Kidney epithelial cell (primary cell): Measurements from ENCODE around the gene KCNQ1. TPM values are rescaled to one million over a fixed set of nuclear protein-coding genes. Genes with fewer than 3 reads are reported as not detected.

Source experiments
- DNase-seq: peaks from one replicate; pipeline ENCODE4 v3.0.0-alpha.2; 2010; ENCODE audit warnings: low read depth
- H3K27me3 ChIP-seq: 2 replicates; pipeline ENCODE4 v1.6.0; 2011; ENCODE audit warnings: low read length; ENCODE audit not compliant: control insufficient read depth, insufficient read depth
- H3K36me3 ChIP-seq: 2 replicates; pipeline ENCODE4 v1.5.1; 2011; ENCODE audit warnings: low read length; ENCODE audit not compliant: control insufficient read depth, insufficient read depth
- H3K4me3 ChIP-seq: 2 replicates; pipeline ENCODE4 v1.5.1; 2011; ENCODE audit warnings: low read depth, mild to moderate bottlenecking, control low read depth, low read length
- CTCF ChIP-seq: IDR thresholded peaks from 2 replicates; pipeline ENCODE4 v1.5.1; 2011; ENCODE audit warnings: mild to moderate bottlenecking, moderate library complexity, low read length, control low read depth, inconsistent platforms; ENCODE audit not compliant: insufficient read depth, poor library complexity, severe bottlenecking
- total RNA-seq: library from RNA; depleted of rRNA; stranded (reverse); fragments of >200 nt; gene quantifications from 2 replicates; pipeline ENCODE4 v1.2.3, GENCODE V29; 2015

The KCNQ1 gene
- total RNA-seq, 1 donor from 2014 or later, result 2.3 TPM

GRCh38 chr11:2662430-2663299 lies 217.9 kb downstream of the KCNQ1 start:
- H3K36me3 ChIP-seq, result no peaks in the 10 kb centered on the region
- H3K27me3 ChIP-seq, result no peaks in the 10 kb centered on the region
- DNase-seq, result no peak
- no peak overlapping the region for H3K4me3 ChIP-seq
- TF ChIP-seq CTCF, result no peak

- no peaks in the 10 kb centered on the region for H3K36me3 ChIP-seq
- no peak overlapping the region for H3K4me3 ChIP-seq
- DNase-seq, result no peak
- no peaks in the 10 kb centered on the region for H3K27me3 ChIP-seq
- TF ChIP-seq CTCF, result no peak
Observed at GRCh38 chr11:2663506-2663905, 218.7 kb downstream of the KCNQ1 start.

- no peaks in the 10 kb centered on the region for H3K27me3 ChIP-seq
Observed at GRCh38 chr11:2663915-2664314, 219.1 kb downstream of the KCNQ1 start.

GRCh38 chr11:2664376-2664775 lies 219.6 kb downstream of the KCNQ1 start:
- no peaks in the 10 kb centered on the region for H3K27me3 ChIP-seq
- no peaks in the 10 kb centered on the region for H3K36me3 ChIP-seq
- DNase-seq, result no peak
- TF ChIP-seq CTCF, result no peak
- no peak overlapping the region for H3K4me3 ChIP-seq

More at GRCh38 chr11:2663915-2664314, 219.1 kb downstream of the KCNQ1 start:
- no peak for TF ChIP-seq CTCF
- H3K4me3 ChIP-seq, result no peak overlapping the region
- no peaks in the 10 kb centered on the region for H3K36me3 ChIP-seq
- DNase-seq, result no peak

DNA sequence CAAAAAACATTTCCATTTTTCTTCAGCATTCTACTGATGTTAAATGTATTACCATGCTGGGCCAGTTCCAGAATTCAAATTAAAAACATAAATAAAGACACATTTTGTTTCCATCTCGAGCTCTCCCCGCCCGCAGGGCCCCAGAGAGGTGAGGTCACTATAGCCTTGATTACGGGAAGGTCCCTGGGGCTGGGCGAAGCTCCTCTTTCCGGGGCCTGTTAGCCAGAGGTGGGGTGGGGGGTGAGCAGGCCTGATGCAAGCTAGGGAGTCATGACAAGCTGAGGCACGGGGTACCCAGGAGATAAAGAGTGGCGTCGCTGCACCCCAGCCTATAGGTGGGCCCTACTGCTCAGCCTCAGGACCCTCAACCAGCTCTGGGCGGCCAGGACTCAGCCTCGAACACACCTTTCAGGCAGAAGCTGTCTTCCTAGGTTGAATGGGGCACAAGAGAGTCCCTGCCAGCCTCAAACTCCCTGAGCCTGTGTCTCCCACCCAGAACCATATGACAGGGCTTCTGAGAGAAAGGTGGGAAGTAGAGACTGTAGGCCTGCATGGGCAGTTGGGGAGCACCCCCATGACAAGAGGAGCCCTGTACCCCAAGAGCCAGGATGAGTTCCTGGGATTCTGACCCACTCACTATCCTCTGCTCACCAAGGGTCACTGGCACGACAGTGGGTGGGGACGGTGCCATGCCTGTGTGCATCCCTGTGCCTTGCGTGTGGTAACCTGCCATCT lies 220.2 kb downstream of the KCNQ1 start:
- H3K36me3 ChIP-seq, result no peaks in the 10 kb centered on the region
- no peak overlapping the region for H3K4me3 ChIP-seq
- H3K27me3 ChIP-seq, result no peaks in the 10 kb centered on the region
- no peak for DNase-seq
- no peak for TF ChIP-seq CTCF
